GM12891 (cell line): ENCODE measurements around the gene CHAD.

Source experiments
- PAX5 ChIP-seq: IDR thresholded peaks from 2 replicates; pipeline ENCODE4 v1.6.1; 2011; ENCODE audit warnings: low read length, moderate library complexity, mild to moderate bottlenecking; ENCODE audit not compliant: insufficient read depth, severe bottlenecking
- POLR2A ChIP-seq: IDR thresholded peaks from 2 replicates; pipeline ENCODE4 v1.6.1; 2011; ENCODE audit warnings: low read depth, low read length, control low read depth
- POLR2AphosphoS5 ChIP-seq: IDR thresholded peaks from 2 replicates; pipeline ENCODE4 v1.6.1; 2011; ENCODE audit warnings: low read depth, low read length, control low read depth
- TAF1 ChIP-seq: IDR thresholded peaks from 2 replicates; pipeline ENCODE4 v1.6.1; 2011; ENCODE audit warnings: low read depth, low read length, control low read depth

DNA sequence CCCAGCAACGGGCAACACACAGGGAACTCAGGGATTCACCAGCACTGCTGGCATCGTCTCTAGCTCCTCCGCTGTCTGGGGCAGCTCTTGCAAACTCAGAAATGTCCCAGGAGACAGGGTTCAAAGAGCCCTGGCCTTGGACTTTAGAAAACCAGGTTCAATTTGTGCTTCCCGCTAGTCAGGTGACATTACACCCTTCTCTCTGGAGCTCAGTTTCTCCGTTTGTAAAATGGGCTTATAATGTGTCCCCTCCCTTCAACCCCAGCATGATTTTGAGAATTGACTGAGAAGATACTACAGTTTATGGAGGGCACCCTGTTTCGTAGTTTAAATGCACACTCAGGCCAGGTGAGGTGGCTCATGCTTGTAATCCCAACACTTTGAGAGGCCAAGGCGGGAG lies 37.6 kb upstream of the CHAD start:
- TF ChIP-seq TAF1 (no peak), POLR2A (no peak), PAX5 (no peak), POLR2AphosphoS5 (no peak)
